ENCODE measurements around the gene TSEN54.

The TSEN54 gene

GRCh38 chr17:75571197-75571884, 55.0 kb downstream of the TSEN54 start:
- TF ChIP-seq POLR2A (IDR thresholded peaks at IDR 0.05; ENCODE audit: low read length) (no peak), GATA1 (IDR thresholded peaks at IDR 0.05; ENCODE audit: low read depth, low read length) (no peak)
- peak in 1 of 2 experiments; percentile 21 for DNase-seq

- TF ChIP-seq GATA1 (IDR thresholded peaks at IDR 0.05; ENCODE audit: low read depth, low read length) (no peak), POLR2A (IDR thresholded peaks at IDR 0.05; ENCODE audit: low read length) (no peak)
- no peak for DNase-seq
These were observed 55.5 kb downstream of the TSEN54 start for GRCh38 chr17:75571885-75572215.

- DNase-seq = no peak
- no peak for TF ChIP-seq POLR2A (IDR thresholded peaks at IDR 0.05; ENCODE audit: low read length)
- TF ChIP-seq GATA1 (IDR thresholded peaks at IDR 0.05; ENCODE audit: low read depth, low read length) = no peak
These were observed 56.6 kb downstream of the TSEN54 start for GRCh38 chr17:75572713-75573539.

DNA sequence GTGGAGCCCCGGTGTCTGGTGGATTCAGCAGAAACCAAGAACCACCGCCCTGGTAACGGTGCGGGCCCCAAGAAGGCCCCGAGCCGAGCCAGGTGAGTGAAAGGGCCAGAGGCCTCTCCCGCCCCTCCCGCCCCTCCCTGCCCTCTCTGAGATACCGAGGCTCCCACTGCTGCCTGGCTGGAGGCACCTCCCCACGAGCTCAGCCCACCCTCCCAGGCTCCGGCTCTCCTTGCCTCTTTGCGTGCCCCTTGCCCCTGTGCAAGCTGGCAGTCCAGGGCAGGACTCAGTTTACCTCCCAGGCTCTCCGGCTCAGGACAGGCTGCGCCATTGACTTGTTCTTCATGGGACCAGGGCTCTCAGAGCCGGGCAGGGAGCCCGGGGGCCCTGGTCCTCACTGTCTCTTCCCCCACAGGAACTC, 57.2 kb downstream of the TSEN54 start:
- no peak for DNase-seq
- TF ChIP-seq GATA1 (IDR thresholded peaks at IDR 0.05; ENCODE audit: low read depth, low read length) = no peak
- no peak for TF ChIP-seq POLR2A (IDR thresholded peaks at IDR 0.05; ENCODE audit: low read length)

DNA sequence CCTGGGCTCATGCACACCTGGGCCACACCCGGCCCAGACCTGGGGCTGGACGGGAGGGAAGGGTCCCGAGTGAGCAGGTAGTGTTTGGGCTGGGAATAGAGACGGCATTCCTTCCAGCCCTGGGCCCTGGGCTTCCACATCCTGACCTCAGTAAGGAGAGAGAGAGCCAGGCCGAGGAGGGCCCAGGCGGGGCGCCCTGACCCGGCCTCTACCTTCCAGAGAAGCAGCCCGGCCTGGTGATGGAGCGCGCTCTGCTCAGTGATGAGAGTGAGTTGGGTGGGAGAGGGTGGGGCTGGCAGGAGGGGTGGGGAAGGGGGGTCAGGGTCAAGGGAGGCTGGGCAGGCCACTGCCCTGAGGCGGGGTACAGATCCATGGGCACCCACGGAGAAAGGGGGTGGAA, 57.7 kb downstream of the TSEN54 start:
- TF ChIP-seq POLR2A (IDR thresholded peaks at IDR 0.05; ENCODE audit: low read length) = no peak
- no peak for TF ChIP-seq GATA1 (IDR thresholded peaks at IDR 0.05; ENCODE audit: low read depth, low read length)
- no peak for DNase-seq

All from erythroblast (primary cell).